Ectodermal cell (in vitro differentiated cells): ENCODE measurements around the gene FAAP100.

Source experiments
- H3K27ac ChIP-seq: 2 replicates; pipeline ENCODE4 v1.7.0; 2013; ENCODE audit warnings: mild to moderate bottlenecking, low read depth, low read length; ENCODE audit not compliant: insufficient read depth, poor library complexity, severe bottlenecking
- H3K27me3 ChIP-seq: 2 replicates; pipeline ENCODE4 v1.7.0; 2013; ENCODE audit warnings: mild to moderate bottlenecking, low read length; ENCODE audit not compliant: insufficient read depth, control insufficient read depth, poor library complexity, severe bottlenecking
- H3K36me3 ChIP-seq: one replicate; pipeline ENCODE4 v1.7.0; 2013; ENCODE audit warnings: low read length; ENCODE audit not compliant: control insufficient read depth, insufficient read depth
- H3K4me1 ChIP-seq: one replicate; pipeline ENCODE4 v1.7.0; 2013; ENCODE audit warnings: low read length; ENCODE audit not compliant: control insufficient read depth, insufficient read depth
- H3K4me3 ChIP-seq: 2 replicates; pipeline ENCODE4 v1.7.0; 2013; ENCODE audit warnings: low read depth, low read length, control low read depth; ENCODE audit not compliant: insufficient read depth
- H3K9me3 ChIP-seq: 2 replicates; pipeline ENCODE4 v1.7.0; 2013; ENCODE audit warnings: mild to moderate bottlenecking, low read length, moderate library complexity; ENCODE audit not compliant: control insufficient read depth
- WGBS, 2 experiments: methylation state at CpG; one replicate each; pipeline ENCODE4 v1.1.7; 2013; ENCODE audit warnings: missing lambda C conversion rate in 2 of 2; 5-methylcytosine and 5-hydroxymethylcytosine counted together

The FAAP100 gene

DNA sequence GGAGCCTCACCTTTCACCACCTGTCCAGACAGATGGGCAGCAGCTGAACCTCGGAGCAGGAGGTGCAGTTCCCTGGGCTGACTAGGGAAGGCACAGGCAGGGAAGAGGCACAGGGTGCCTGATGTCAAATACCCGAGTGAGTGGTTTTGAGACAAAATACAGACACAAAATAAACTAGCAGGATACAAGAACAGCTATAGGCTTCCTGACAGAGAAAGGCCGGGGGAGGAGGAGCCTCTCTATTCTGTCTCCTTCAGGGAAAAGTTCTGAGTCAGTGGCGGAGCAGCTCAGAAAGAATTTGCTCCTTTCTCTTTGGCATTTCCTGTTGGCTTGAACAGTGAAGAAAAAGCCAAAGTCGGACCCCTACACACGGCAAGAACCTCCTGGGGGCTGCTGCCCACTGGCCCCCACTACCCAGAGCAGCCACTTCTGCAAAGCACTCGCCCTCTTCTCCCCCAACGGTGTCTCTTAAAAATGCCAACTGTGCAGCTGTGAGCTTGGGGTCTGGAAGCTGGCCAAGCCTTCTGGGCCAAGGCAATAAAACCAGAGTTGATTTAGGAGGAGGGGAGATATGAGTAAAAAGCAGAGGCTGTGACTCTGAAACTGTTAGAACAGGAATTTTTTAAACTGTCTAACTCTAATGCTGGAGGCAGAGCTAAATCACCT, 14.4 kb upstream of the FAAP100 start:
- Histone ChIP-seq H3K9me3 (no peaks in the 10 kb centered on the region), H3K27ac (no peak overlapping the region), H3K4me3 (no peak overlapping the region), H3K4me1 (no peaks in the 10 kb centered on the region), H3K27me3 (no peaks in the 10 kb centered on the region), H3K36me3 (peaks cover 49% of the 10 kb centered on the region)
- WGBS, 2 experiments: 93% methylated on average over 8 of the region's 8 CpGs

DNA sequence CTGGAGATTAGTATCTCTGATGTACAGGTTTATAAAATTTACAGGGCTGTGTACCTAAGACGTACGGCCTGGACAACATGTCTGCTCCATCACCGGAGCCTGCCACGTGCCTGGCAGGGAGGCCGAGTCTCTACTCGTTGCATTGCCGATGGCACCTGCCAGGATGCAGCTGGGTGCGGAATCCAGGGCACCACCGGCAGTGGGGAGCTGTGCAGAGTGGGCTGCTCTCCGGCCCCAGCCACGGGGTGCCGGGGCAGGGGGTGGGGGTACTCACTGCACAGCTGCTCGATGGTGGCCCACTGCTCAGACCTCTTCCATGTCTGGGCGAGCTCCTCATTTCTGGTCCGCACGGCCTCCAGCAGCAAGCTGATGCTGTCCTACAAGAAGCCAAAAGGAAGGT, 13.1 kb upstream of the FAAP100 start:
- Histone ChIP-seq H3K4me1 (no peaks in the 10 kb centered on the region), H3K27ac (no peak overlapping the region), H3K27me3 (no peaks in the 10 kb centered on the region), H3K4me3 (no peak overlapping the region), H3K9me3 (no peaks in the 10 kb centered on the region), H3K36me3 (peaks cover 41% of the 10 kb centered on the region)
- WGBS, 2 experiments: 95 to 97% methylated on average over 16 of the region's 16 CpGs

DNA sequence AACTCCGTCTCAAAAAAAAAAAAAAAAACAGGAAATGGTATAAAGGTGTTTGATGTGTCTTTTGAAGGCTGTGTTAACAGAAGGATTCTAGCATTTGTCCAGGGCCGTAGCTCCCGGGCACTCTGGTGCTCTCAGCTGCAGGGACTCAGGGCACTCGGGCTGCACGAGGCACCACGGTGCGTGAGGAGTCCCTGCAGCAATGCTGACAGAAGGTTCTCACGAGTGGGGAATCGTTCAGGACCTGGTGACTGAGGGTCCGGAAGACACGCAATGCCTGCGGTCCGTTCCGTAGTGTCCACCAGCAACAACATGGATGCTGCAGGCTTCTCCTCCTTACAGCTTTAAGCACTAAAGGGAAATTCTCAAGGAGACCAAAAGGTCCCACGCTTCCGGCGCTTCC, 12.6 kb upstream of the FAAP100 start:
- Histone ChIP-seq H3K4me3 (no peak overlapping the region), H3K36me3 (peaks cover 37% of the 10 kb centered on the region), H3K27ac (no peak overlapping the region), H3K27me3 (no peaks in the 10 kb centered on the region), H3K4me1 (no peaks in the 10 kb centered on the region), H3K9me3 (no peaks in the 10 kb centered on the region)
- WGBS, 2 experiments: 97% methylated on average over 17 of the region's 17 CpGs

DNA sequence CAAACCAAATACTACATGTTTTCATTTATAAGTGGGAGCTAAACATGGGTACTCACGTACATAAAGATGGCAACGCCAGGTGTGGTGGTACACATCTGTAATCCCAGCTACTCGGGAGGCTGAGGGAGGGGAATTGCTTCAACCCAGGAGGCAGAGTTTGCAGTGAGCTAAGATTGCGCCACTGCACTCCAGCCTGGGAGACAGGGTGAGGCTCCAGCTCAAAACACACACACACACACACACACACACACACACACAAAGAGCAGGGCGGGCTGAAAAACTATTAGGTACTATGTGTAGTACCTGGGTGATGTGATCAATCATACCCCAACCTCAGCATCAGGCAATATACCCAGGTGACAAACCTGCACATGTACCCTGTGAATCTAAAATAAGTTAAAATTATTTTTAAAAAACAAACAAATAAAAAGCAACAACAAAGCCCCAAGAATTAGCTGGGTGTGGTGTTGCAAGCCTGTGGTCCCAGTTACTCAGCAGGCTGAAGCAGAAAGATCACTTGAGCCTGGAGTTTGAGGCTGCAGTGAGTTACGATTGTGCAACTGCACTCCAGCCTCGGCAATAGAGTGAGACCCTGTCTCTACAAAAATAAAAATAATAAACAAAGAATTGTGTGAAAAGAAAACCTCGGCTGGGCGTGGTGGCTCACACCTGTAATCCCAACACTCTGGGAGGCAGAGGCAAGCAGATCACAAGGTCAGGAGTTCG, 11.9 kb upstream of the FAAP100 start:
- Histone ChIP-seq H3K36me3 (peaks cover 35% of the 10 kb centered on the region), H3K9me3 (no peaks in the 10 kb centered on the region), H3K27ac (no peak overlapping the region), H3K4me3 (no peak overlapping the region), H3K4me1 (no peaks in the 10 kb centered on the region), H3K27me3 (no peaks in the 10 kb centered on the region)
- 93 to 97% methylated on average over 9 of the region's 10 CpGs for WGBS, 2 experiments

DNA sequence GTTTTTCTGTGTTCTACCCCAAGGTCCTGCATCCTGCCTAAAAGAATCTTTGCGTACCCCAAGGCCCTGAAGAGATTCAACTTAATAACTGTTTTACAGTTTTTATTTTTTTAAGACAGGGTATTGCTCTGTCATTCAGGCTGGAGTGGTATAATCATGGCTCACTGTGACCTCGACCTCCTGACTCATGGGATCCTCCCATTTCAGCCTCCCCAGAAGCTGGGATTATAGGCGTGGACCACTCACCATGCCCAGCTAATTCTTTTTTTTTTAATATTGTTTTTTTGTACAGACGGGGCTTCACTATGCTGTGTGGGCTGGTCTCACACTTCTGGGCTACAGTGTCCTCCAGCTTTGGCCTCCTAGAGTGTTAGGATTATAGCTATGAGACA, 9.3 kb upstream of the FAAP100 start:
- H3K9me3 ChIP-seq: no peaks in the 10 kb centered on the region
- no peaks in the 10 kb centered on the region for H3K4me1 ChIP-seq
- no peaks in the 10 kb centered on the region for H3K27me3 ChIP-seq
- H3K4me3 ChIP-seq: no peak overlapping the region
- WGBS, 2 experiments: 92 to 93% methylated on average over 4 of the region's 4 CpGs
- H3K27ac ChIP-seq: no peak overlapping the region
- peaks cover 40% of the 10 kb centered on the region for H3K36me3 ChIP-seq

DNA sequence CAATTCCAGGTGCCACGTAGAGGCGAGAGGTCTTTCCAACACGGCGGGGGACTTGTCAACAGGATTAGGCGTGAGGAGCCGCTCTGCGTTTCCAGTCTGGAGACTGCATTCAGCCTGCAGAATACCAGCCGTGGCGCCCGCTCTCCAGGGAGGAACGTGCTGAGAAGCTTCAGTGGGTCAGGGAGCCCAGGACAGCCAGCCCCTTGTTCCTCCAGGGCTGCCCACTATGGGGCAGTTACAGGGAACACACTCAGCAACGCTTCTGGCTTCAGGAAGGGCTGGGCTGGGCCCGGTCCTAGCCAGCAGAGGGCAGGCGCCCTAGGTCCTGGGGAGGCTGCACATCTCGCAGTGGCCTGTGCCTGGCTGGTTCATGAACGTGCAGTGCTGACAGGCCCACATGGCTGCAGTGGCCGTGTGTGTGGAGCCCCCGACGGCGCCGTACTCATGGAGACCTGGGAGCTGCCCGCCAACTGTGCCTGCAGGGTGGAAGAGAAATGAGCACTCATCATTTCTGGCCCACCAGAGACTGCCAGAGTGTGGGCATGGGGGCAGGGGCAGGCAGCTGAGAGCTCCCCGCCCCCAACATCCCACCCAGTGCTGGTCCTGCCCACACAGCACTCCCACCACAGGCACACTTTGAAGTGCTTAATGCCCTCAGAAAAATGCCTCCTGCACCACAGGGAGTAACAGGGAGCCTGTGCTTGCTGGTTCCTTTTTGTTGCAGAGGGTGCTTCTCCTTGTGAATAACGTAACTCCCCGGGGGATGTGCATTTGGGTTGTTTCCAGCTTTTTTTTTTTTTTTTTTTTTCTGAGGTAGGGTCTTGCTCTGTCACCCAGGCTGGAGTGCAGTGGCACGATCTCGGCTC, 7.0 kb upstream of the FAAP100 start:
- H3K4me3 ChIP-seq: no peak overlapping the region
- WGBS, 2 experiments: 79 to 80% methylated on average over 27 of the region's 27 CpGs
- H3K9me3 ChIP-seq: no peaks in the 10 kb centered on the region
- H3K27ac ChIP-seq: no peak overlapping the region
- H3K27me3 ChIP-seq: no peaks in the 10 kb centered on the region
- peaks cover 26% of the 10 kb centered on the region for H3K36me3 ChIP-seq
- H3K4me1 ChIP-seq: no peaks in the 10 kb centered on the region

DNA sequence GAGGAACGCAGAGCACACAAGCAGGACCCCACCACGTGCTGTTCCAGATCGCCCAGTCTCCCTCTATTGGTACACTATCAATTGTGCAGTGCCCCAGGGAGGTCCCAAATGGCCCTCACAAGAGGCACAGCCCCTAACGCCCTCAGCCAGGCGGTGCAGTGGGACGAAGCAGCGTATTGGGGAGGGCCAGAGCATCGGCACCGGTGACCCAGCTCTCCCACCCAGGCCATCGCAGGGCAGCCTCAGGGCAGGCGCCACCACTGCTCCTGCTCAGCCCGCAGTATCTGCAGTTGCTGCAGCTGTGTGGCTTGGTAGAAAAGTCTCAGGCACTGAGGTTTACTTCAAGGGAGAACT, 5.9 kb upstream of the FAAP100 start:
- Histone ChIP-seq H3K27me3 (no peaks in the 10 kb centered on the region), H3K36me3 (peaks cover 16% of the 10 kb centered on the region), H3K27ac (no peak overlapping the region), H3K9me3 (no peaks in the 10 kb centered on the region), H3K4me1 (peaks cover 4% of the 10 kb centered on the region), H3K4me3 (no peak overlapping the region)
- 95 to 96% methylated on average over 12 of the region's 12 CpGs for WGBS, 2 experiments

DNA sequence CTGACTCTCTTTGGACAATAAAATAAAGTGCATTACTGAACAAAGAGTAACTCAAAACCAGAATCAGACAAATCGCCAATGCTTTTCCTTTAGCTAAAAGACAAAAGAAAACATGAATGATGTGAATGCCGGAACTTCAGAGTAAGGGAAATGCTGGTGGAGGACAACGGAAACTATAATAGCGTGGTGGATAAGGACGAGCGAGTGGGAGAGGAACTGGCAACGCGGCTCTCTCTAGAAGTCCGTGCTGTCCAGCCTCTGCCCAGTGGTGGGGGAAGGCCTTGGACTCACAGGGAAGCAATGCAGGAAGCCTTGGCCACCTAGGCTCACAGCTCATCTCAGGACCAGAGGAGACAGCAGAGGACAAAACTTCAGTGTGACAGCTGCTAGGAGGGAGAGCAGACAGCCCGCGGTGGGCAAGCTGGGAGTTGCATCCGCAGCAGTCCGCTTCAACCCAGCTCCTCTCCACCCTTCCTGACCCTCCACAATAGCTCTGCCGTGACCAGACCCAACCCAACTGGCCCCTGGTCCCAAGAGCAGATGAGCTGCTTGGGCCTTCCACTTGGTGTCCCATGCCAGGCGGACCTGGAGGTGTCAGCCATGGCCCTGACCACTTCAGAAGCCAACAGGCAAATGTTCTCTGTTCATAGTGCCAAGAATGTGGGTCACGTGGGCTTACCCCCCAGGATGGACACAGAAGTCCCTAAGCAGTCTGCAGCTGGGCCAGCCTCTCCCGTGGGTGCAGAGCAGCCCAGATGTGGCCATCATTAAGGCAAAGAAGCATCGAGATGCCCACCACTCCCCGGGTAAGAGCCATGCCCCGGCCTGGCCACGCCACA, 5.3 kb upstream of the FAAP100 start:
- H3K36me3 ChIP-seq: peaks cover 16% of the 10 kb centered on the region
- H3K9me3 ChIP-seq: no peaks in the 10 kb centered on the region
- H3K4me1 ChIP-seq: peaks cover 5% of the 10 kb centered on the region
- H3K27me3 ChIP-seq: no peaks in the 10 kb centered on the region
- WGBS, 2 experiments: 94% methylated on average over 21 of the region's 21 CpGs
- no peak overlapping the region for H3K4me3 ChIP-seq
- H3K27ac ChIP-seq: no peak overlapping the region

DNA sequence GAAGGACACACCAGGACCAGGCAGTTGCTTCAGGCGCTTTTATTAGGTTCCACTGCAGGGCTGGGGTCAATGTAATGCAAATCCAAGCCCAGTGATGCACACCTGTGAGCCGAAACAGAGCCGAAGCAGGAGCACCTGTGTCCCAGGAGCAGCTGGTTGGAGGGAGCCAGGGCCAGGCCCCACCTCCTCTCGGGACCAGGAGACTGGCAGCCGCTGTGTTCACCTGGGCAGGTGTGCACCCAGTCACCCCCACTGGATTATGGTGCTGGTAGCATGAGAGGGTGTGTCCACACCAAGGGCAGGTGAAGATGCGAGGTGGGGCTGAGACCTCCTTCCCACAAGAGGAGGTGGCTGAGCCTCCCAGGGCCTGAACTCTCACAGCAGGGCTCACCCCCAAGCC, 4.7 kb upstream of the FAAP100 start:
- WGBS, 2 experiments: 92 to 96% methylated on average over 6 of the region's 6 CpGs
- Histone ChIP-seq H3K27ac (no peak overlapping the region), H3K36me3 (peaks cover 16% of the 10 kb centered on the region)

More for the DNA sequence above, 4.7 kb upstream of the FAAP100 start:
- peaks cover 5% of the 10 kb centered on the region for H3K4me1 ChIP-seq
- no peaks in the 10 kb centered on the region for H3K9me3 ChIP-seq
- no peaks in the 10 kb centered on the region for H3K27me3 ChIP-seq
- no peak overlapping the region for H3K4me3 ChIP-seq
